OCI-LY1 (cell line): ENCODE measurements around the gene C11orf97.
"Not testable (repeated sequence)": the region's sequence is repeated elsewhere in the genome, so short reads cannot be mapped to it uniquely, and the experiment has no call there.

Experiments
- H2AFZ ChIP-seq: fragments of 200-600 bp; sonication (generic), shearing (Covaris generic); 2 replicates; pipeline ENCODE4 v1.6.0; 2014; ENCODE audit warnings: antibody characterized with exemption, mild to moderate bottlenecking, low read length
- H3F3A ChIP-seq: fragments of 200-600 bp; sonication (generic), shearing (Covaris generic); 2 replicates; pipeline ENCODE4 v1.6.0; 2014; ENCODE audit warnings: mild to moderate bottlenecking, antibody characterized with exemption, low read length, moderate library complexity; ENCODE audit not compliant: insufficient read depth
- H3K27ac ChIP-seq: fragments of 200-600 bp; sonication (generic); 2 replicates; pipeline ENCODE4 v1.5.1; 2014; ENCODE audit warnings: low read length, mixed run types, mild to moderate bottlenecking, low read depth; ENCODE audit not compliant: poor library complexity, severe bottlenecking
- H3K27me3 ChIP-seq: fragments of 200-600 bp; sonication (generic); 2 replicates; pipeline ENCODE4 v1.6.0; 2014; ENCODE audit warnings: antibody characterized with exemption, mild to moderate bottlenecking, low read length, moderate library complexity; ENCODE audit not compliant: insufficient read depth
- H3K36me3 ChIP-seq: fragments of 200-600 bp; sonication (generic); 2 replicates; pipeline ENCODE4 v1.6.1; 2014; ENCODE audit warnings: mild to moderate bottlenecking, antibody characterized with exemption, low read length, moderate library complexity, mixed read lengths; ENCODE audit not compliant: insufficient read depth
- H3K4me1 ChIP-seq: fragments of 200-600 bp; sonication (generic); 2 replicates; pipeline ENCODE4 v1.5.1; 2014; ENCODE audit warnings: mild to moderate bottlenecking, low read length, moderate library complexity; ENCODE audit not compliant: insufficient read depth, severe bottlenecking
- H3K4me2 ChIP-seq: fragments of 200-600 bp; sonication (generic), shearing (Covaris generic); 2 replicates; pipeline ENCODE4 v1.6.1; 2014; ENCODE audit warnings: low read length
- H3K4me3 ChIP-seq: fragments of 200-600 bp; sonication (generic); 2 replicates; pipeline ENCODE4 v1.5.1; 2014; ENCODE audit warnings: low read length, low read depth, mild to moderate bottlenecking, mixed read lengths; ENCODE audit not compliant: poor library complexity, severe bottlenecking
- H3K79me2 ChIP-seq: fragments of 200-600 bp; shearing (Covaris generic); 2 replicates; pipeline ENCODE4 v1.6.1; 2016; ENCODE audit warnings: mixed run types, low read length, mixed read lengths; ENCODE audit not compliant: insufficient read depth
- H3K9ac ChIP-seq: fragments of 200-600 bp; sonication (generic), shearing (Covaris generic); 2 replicates; pipeline ENCODE4 v1.6.1; 2014; ENCODE audit warnings: mild to moderate bottlenecking, low read length, mixed read lengths
- H3K9me2 ChIP-seq: fragments of 200-600 bp; sonication (generic), shearing (Covaris generic); 2 replicates; pipeline ENCODE4 v1.6.1; 2014; ENCODE audit warnings: low read depth, mild to moderate bottlenecking, low read length, mixed read lengths
- H3K9me3 ChIP-seq: fragments of 200-600 bp; shearing (Covaris generic); 2 replicates; pipeline ENCODE4 v1.6.1; 2014; ENCODE audit warnings: low read length, mixed read lengths
- H4K20me1 ChIP-seq: fragments of 200-600 bp; sonication (generic), shearing (Covaris generic); 2 replicates; pipeline ENCODE4 v1.6.0; 2016; ENCODE audit warnings: mild to moderate bottlenecking, low read length; ENCODE audit not compliant: insufficient read depth
- EZH2 ChIP-seq: fragments of 200-600 bp; sonication (generic), shearing (Covaris generic); IDR thresholded peaks from 2 replicates; pipeline ENCODE4 v1.8.0; 2017; ENCODE audit warnings: borderline replicate concordance, mixed run types, mild to moderate bottlenecking, antibody characterized with exemption, low read length, moderate library complexity, mixed read lengths
- TF ChIP-seq, protein P1 (sequence below): fragments of 200-600 bp; sonication (generic), shearing (Covaris generic); IDR thresholded peaks from 2 replicates; pipeline ENCODE4 v1.5.1; 2017; ENCODE audit warnings: mild to moderate bottlenecking, antibody characterized with exemption, low read length, moderate library complexity, mixed read lengths

The C11orf97 gene

DNA sequence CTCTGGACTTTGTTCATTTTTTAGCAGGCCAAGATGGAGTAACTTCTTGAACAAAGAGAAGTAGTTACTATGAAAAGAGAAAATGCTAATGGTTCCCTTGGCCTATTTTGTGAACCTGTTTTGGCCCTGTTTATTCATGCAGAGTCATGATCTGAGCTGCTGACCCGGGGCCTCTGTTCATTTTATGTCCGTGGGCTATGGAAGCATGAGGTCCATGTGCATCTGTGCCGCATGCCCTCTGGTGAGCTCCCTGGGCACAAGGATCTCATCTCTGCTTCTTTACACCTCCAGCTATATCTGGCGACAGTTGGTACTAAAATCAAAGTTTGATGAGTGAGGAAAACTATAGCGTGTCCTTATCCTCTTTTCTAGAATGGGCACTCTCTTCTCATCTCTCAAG, 55.9 kb downstream of the C11orf97 start:
- no peak overlapping the region for H2AFZ ChIP-seq
- H3K9ac ChIP-seq: no peak overlapping the region
- H3K4me1 ChIP-seq: no peaks in the 10 kb centered on the region
- no peaks in the 10 kb centered on the region for H3K79me2 ChIP-seq
- no peak overlapping the region for H3K4me2 ChIP-seq
- no peaks in the 10 kb centered on the region for H3F3A ChIP-seq
- H3K27me3 ChIP-seq: no peaks in the 10 kb centered on the region
- H3K9me3 ChIP-seq: no peaks in the 10 kb centered on the region
- H3K36me3 ChIP-seq: no peaks in the 10 kb centered on the region
- TF ChIP-seq, protein P1, sequence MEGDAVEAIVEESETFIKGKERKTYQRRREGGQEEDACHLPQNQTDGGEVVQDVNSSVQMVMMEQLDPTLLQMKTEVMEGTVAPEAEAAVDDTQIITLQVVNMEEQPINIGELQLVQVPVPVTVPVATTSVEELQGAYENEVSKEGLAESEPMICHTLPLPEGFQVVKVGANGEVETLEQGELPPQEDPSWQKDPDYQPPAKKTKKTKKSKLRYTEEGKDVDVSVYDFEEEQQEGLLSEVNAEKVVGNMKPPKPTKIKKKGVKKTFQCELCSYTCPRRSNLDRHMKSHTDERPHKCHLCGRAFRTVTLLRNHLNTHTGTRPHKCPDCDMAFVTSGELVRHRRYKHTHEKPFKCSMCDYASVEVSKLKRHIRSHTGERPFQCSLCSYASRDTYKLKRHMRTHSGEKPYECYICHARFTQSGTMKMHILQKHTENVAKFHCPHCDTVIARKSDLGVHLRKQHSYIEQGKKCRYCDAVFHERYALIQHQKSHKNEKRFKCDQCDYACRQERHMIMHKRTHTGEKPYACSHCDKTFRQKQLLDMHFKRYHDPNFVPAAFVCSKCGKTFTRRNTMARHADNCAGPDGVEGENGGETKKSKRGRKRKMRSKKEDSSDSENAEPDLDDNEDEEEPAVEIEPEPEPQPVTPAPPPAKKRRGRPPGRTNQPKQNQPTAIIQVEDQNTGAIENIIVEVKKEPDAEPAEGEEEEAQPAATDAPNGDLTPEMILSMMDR: no peak
- no peak for TF ChIP-seq EZH2
- H3K4me3 ChIP-seq: no peak overlapping the region
- no peak overlapping the region for H3K27ac ChIP-seq
- no peaks in the 10 kb centered on the region for H4K20me1 ChIP-seq
- no peaks in the 10 kb centered on the region for H3K9me2 ChIP-seq

DNA sequence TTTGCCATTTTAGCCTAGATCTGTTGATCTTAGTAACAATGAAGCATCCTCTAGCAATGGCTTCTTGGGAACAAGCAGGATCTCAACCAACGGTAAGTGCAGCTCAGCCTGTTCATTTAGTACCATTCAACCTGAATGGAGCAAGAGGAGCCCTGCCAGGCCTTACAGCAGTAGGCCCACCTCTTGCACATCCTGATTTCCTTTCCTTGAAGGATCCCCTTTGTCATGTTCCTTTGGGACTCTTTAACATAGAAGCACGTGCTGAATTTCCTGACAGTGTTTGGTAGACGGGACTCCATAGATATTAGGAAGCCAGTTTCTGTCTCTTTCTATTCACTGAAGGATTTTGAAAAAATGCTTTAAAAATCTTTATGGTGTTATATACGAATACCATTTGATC, 56.5 kb downstream of the C11orf97 start:
- H3K27ac ChIP-seq: no peak overlapping the region
- H3K9me2 ChIP-seq: no peaks in the 10 kb centered on the region
- H3K4me2 ChIP-seq: no peak overlapping the region
- no peak overlapping the region for H3K9ac ChIP-seq
- H3F3A ChIP-seq: no peaks in the 10 kb centered on the region
- no peak overlapping the region for H2AFZ ChIP-seq
- H3K79me2 ChIP-seq: no peaks in the 10 kb centered on the region
- H3K9me3 ChIP-seq: no peaks in the 10 kb centered on the region
- H4K20me1 ChIP-seq: no peaks in the 10 kb centered on the region
- H3K4me3 ChIP-seq: no peak overlapping the region
- TF ChIP-seq, protein P1: no peak
- TF ChIP-seq EZH2: no peak
- no peaks in the 10 kb centered on the region for H3K36me3 ChIP-seq
- no peaks in the 10 kb centered on the region for H3K27me3 ChIP-seq
- H3K4me1 ChIP-seq: no peaks in the 10 kb centered on the region

DNA sequence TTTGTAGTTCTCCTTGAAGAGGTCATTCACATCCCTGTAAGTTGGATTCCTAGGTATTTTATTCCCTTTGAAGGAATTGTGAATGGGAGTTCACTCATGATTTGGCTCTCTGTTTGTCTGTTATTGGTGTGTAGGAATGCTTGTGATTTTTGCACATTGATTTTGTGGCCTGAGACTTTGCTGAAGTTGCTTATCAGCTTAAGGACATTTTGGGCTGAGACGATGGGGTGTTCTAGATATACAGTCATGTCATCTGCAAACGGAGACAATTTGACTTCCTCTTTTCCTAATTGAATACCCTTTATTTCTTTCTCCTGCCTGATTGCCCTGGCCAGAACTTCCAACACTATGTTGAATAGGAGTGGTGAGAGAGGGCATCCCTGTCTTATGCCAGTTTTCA, 60.7 kb downstream of the C11orf97 start:
- not testable (repeated sequence) for H3F3A ChIP-seq, H3K9me2 ChIP-seq, H3K79me2 ChIP-seq, H3K4me3 ChIP-seq, H3K27me3 ChIP-seq, H3K27ac ChIP-seq, H3K9ac ChIP-seq, H2AFZ ChIP-seq, H3K36me3 ChIP-seq, H3K4me1 ChIP-seq, H4K20me1 ChIP-seq, H3K4me2 ChIP-seq, H3K9me3 ChIP-seq

DNA sequence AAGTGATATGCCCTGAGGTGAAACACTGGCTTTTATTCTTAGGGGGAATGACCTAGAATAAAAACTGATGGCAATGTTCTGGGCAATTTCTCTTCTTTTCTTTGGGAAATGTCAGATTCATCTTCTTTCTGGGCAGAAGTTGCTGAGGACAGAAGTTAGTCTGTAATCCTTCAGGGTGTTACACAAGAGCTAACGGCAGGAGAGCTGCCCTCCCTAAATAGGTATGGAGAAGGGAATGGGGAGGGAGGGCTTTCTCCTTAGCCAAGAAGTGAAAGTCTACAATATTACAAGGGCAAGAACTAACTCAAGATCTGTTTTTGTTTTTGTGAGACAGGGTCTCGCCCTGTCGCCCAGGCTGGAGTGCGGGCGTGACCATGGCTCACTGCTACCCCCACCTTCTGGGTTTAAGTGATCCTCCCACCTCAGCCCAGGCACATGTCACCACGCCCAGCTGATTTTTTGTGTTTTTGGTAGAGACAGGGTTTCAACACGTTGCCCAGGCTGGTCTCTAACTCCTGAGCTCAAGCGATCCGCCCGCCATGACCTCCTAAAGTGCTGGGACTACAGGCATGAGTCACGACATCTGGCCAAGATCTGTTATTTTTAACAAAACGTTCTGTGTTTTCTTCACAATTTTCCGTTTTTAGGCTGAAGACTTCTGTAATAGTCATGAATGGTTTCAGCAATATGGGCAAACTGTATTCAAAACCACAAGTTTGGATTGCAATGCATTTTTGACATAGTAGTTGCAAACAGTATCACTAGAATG, 62.1 kb downstream of the C11orf97 start:
- TF ChIP-seq, protein P1: no peak
- no peak for TF ChIP-seq EZH2
- Histone ChIP-seq H3K27me3 (peaks cover 5% of the 10 kb centered on the region; the same call in 1 of the 2 replicates), H3K4me3 (no peak overlapping the region), H3K9me3 (no peaks in the 10 kb centered on the region), H4K20me1 (no peaks in the 10 kb centered on the region), H3K4me1 (no peaks in the 10 kb centered on the region), H3K79me2 (no peaks in the 10 kb centered on the region), H3K27ac (no peak overlapping the region), H3K36me3 (no peaks in the 10 kb centered on the region), H2AFZ (no peak overlapping the region), H3K9ac (no peak overlapping the region), H3F3A (no peaks in the 10 kb centered on the region), H3K9me2 (no peaks in the 10 kb centered on the region), H3K4me2 (no peak overlapping the region)
